GM10266 (cell line): ENCODE data around the gene CPNE4.

Experiments used
- DNase-seq: peaks from one replicate; pipeline ENCODE4 v3.0.0; 2012; ENCODE audit errors: extremely low spot score
- TF ChIP-seq, protein P1 (sequence below): IDR thresholded peaks from 2 replicates; pipeline ENCODE4 v1.5.1; 2012; ENCODE audit warnings: mild to moderate bottlenecking, low read depth; ENCODE audit not compliant: control insufficient read depth, insufficient read depth; ENCODE audit errors: missing control alignments

Gene CPNE4

DNA sequence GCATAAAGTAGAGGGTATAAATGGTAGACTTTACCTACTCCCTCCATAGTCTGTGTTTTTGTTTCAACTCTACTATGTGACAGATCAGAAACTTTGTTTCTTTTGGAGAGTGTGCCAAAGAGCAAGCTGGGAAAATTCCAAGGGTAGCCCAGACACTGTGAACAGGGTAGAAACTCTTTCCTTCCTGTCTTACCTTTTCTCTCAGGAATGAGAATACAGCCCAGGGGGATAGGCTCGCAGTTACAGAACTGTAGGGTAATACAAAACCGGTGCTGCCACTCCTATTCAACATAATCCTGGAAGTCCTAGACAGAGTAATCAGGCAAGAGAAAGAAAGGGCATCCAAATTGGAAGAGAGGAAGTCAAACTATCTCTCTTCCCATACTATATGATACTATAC, 256.3 kb downstream of the CPNE4 start:
- TF ChIP-seq, protein P1, sequence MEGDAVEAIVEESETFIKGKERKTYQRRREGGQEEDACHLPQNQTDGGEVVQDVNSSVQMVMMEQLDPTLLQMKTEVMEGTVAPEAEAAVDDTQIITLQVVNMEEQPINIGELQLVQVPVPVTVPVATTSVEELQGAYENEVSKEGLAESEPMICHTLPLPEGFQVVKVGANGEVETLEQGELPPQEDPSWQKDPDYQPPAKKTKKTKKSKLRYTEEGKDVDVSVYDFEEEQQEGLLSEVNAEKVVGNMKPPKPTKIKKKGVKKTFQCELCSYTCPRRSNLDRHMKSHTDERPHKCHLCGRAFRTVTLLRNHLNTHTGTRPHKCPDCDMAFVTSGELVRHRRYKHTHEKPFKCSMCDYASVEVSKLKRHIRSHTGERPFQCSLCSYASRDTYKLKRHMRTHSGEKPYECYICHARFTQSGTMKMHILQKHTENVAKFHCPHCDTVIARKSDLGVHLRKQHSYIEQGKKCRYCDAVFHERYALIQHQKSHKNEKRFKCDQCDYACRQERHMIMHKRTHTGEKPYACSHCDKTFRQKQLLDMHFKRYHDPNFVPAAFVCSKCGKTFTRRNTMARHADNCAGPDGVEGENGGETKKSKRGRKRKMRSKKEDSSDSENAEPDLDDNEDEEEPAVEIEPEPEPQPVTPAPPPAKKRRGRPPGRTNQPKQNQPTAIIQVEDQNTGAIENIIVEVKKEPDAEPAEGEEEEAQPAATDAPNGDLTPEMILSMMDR, result no peak
- DNase-seq, result no peak

DNA sequence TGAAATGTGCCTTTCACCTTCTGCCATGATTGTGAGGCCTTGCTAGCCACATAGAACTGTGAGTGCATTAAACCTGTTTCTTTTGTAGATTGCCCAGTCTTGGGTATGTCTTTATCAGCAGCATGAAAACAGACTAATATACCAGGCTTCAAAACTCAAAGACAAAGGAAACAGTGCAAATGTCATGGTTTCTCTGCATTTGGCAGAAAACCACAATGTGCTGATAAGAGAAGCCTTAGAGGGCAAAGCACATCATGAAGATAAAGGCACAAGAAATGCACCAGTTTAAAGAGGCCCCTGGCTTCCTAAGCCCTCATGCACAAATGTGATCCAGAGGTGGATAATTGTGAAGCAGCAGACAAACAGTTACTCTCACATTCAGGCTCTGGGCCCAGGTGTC, 259.2 kb downstream of the CPNE4 start:
- DNase-seq, result no peak
- TF ChIP-seq, protein P1, result no peak

DNA sequence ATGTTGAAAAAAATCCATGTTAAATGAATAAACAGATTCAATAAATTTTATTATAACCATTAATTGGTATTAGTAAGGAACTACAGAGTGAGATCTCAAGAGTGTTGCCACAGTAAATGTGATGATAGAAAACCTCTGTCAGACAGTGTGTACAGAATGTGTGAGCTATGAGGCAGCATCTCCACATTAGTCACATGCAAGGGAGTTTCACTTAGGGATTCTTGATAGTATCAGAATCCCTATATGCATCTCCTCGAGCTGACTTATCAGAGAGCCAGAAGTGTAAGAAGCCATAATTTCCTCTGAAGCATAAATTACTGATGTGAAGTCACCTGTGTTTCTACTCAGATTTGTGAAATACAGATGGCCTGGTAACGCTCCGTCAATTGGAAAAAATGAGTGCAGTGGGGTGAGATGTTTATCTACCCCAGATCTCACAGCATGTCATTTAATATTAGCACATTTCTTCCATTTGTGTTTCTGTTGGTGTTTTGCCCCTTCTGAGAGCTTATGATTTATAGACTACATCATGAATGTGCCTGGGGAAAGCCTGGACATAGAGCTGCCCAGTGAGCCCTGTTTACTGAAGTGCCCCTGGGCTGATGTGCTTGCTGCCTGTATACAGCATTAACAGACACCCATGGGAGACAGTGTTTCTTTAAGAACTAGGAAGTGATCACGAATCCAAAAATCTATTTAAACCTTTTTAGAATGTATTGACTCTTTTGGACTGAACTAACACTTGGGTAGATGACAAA, 262.4 kb downstream of the CPNE4 start:
- DNase-seq, result no peak
- TF ChIP-seq, protein P1, result no peak

GRCh38 chr3:131762981-131763564, 271.7 kb downstream of the CPNE4 start:
- TF ChIP-seq, protein P1, result no peak
- DNase-seq, result no peak

DNA sequence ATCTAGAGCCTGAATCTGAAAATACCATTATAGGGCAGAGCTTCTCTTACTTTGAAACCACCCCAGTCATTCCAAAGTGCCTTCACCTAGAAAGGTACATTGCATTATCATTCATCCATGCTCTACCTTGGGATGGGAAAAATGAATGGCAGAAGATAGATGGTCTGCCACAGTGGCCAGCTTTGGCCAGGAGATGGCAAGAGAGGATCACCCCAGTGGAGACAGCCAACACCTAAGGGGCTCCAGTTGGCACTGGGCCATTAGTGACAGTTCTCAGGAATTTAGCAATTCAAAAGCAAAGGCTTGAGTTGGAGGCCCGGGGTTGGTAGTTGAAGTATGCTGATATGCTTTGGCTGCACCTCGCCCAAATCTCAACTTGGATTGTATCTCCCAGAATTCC, 278.4 kb downstream of the CPNE4 start:
- no peak for DNase-seq
- TF ChIP-seq, protein P1, result no peak

- DNase-seq, result no peak
- TF ChIP-seq, protein P1, result no peak
Measured at GRCh38 chr3:131755380-131755779, 279.4 kb downstream of the CPNE4 start.

GRCh38 chr3:131750256-131750655, 284.6 kb downstream of the CPNE4 start:
- TF ChIP-seq, protein P1, result no peak
- no peak for DNase-seq
